NCI-H1436 treated with DMSO at 0.1 percent for 48 hours (cell line): ENCODE results near the gene ACSL6.
"Not testable (repeated sequence)": the region's sequence is repeated elsewhere in the genome, so short reads cannot be mapped to it uniquely, and the experiment has no call there.

Experiments used
- DNase-seq: peaks from one replicate; lab custom pipeline; 2025; lab: John Stamatoyannopoulos, UW

Gene ACSL6

GRCh38 chr5:131942016-131942415 is 69.4 kb downstream of the ACSL6 start:
- no peak for DNase-seq

GRCh38 chr5:131939690-131940345 is 71.6 kb downstream of the ACSL6 start:
- no peak for DNase-seq

- DNase-seq = no peak
Measured at GRCh38 chr5:131932235-131932634, 79.2 kb downstream of the ACSL6 start.

- DNase-seq = no peak
Measured at GRCh38 chr5:131928957-131929356, 82.5 kb downstream of the ACSL6 start.

GRCh38 chr5:131926168-131926567 is 85.3 kb downstream of the ACSL6 start:
- no peak for DNase-seq

- no peak for DNase-seq
Measured at GRCh38 chr5:131916481-131916880, 95.0 kb downstream of the ACSL6 start.

GRCh38 chr5:131914472-131914871 is 97.0 kb downstream of the ACSL6 start:
- no peak for DNase-seq

GRCh38 chr5:131913603-131914002 is 97.9 kb downstream of the ACSL6 start:
- no peak for DNase-seq

- DNase-seq = no peak
Measured at GRCh38 chr5:131906668-131907067, 104.8 kb downstream of the ACSL6 start.

- DNase-seq = not testable (repeated sequence)
Measured at GRCh38 chr5:131902266-131902665, 109.2 kb downstream of the ACSL6 start.
